Measurements from ENCODE around the gene SLC9A3. TPM values are rescaled to one million over a fixed set of nuclear protein-coding genes. Genes with fewer than 3 reads are reported as not detected.
A peak's percentile ranks its signal among the peaks of the same experiment; 100 is the strongest.

The SLC9A3 gene
- polyA plus RNA-seq, 3 donors = 0.31 to 0.42 (median 0.36) TPM

DNA sequence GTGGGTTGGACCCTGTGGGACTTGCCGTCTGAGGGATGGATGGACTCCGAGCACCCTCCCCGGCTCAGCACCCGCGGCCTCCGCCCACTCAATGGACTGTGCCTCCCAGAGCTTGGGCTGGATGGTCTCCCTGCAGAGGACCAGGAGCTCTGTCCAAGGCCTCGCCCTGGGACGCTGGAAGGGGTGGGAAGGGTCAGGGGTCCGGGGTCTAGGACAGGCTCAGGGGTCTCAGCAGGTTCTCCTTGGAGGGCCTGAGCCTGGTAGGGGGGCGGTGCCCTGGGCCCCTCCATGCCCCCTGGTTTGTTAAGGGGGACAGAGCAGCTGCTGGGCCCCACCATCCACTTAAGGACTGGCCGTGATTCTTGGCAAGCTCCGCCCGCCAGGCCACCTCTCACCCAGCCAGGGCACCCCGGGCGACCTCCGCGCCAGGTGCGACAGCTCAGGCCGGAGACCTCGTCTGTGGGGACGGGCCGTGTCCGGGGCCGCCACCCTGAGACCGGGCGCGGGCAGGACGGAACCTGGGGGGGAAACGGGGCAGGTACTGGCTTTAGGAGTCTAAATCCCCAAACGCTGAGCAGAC is 52.1 kb downstream of the SLC9A3 start:
- peak overlapping the region; percentile 73 for H3K9ac ChIP-seq (ENCODE audit: insufficient read depth, low read length, poor library complexity, severe bottlenecking)
- H2AFZ ChIP-seq (ENCODE audit: insufficient read depth, low read depth, low read length, poor library complexity, severe bottlenecking) = peak overlapping the region; percentile 91
- TF ChIP-seq CTCF (IDR thresholded peaks at IDR 0.05) = no peak
- peak overlapping the region in 1 of 2 donors; percentile 61 for H3K27ac ChIP-seq (ENCODE audit: low read depth in 1 of 2, low read length in 2 of 2)
- no peaks in the 10 kb centered on the region for H3K9me3 ChIP-seq (replicated peaks in 1 of 2; ENCODE audit: control insufficient read depth in 1 of 2, insufficient read depth in 1 of 2, low read length in 2 of 2)
- H3K4me3 ChIP-seq (replicated peaks in 1 of 3; ENCODE audit: low read depth in 2 of 3, low read length in 3 of 3) = peak overlapping the region; percentile 37 to 75 (median 49)
- WGBS (ENCODE audit: insufficient coverage) = 20% methylated on average over 26 of the region's 30 CpGs
- intact Hi-C loops (cut with micrococcal nuclease) = loop anchor here (5.0 to 10.0 kb wide), 3 partner anchors 73 to 423 kb away; partner anchors contain the start of genes CEP72 (in 2 of the 2), BRD9 (in 1 of the 2) and TRIP13 (in 1 of the 2)
- Mint-ChIP-seq H3K36me3 (peaks cover 8 to 11% of the 10 kb centered on the region in 2 donors), H3K27me3 (ENCODE audit: low read depth in 3 of 3) (peaks cover 24 to 37% (median 36%) of the 10 kb centered on the region in 3 donors), H3K9me3 (peaks cover 0 to 6% (median 4%) of the 10 kb centered on the region in 7 donors), H3K27ac (peak overlapping the region in 2 of 7 donors; percentile 30 to 50), H3K4me3 (peak overlapping the region; percentile 65 to 69), H3K4me1 (peaks cover 18% of the 10 kb centered on the region)
- H3K4me1 ChIP-seq (ENCODE audit: control insufficient read depth in 1 of 2, insufficient read depth in 2 of 2, low read length in 2 of 2) = peaks cover 22 to 40% of the 10 kb centered on the region in 2 donors
- no peak for DNase-seq
- H4K20me1 ChIP-seq (ENCODE audit: insufficient read depth, low read length) = peaks cover 14% of the 10 kb centered on the region
- peaks cover under 1 to 5% of the 10 kb centered on the region in 2 donors for H3K36me3 ChIP-seq (replicated peaks in 1 of 2; ENCODE audit: control insufficient read depth in 1 of 2, insufficient read depth in 2 of 2, low read length in 2 of 2)
- H3K4me2 ChIP-seq (replicated peaks; ENCODE audit: extremely low read depth, low read length, poor library complexity, severe bottlenecking) = peak overlapping the region; percentile 74
- no peaks in the 10 kb centered on the region for H3K79me2 ChIP-seq (ENCODE audit: insufficient read depth, low read length)
- H3K27me3 ChIP-seq (ENCODE audit: control insufficient read depth in 2 of 2, insufficient read depth in 2 of 2, low read length in 2 of 2) = peaks cover 4 to 31% of the 10 kb centered on the region in 2 donors

DNA sequence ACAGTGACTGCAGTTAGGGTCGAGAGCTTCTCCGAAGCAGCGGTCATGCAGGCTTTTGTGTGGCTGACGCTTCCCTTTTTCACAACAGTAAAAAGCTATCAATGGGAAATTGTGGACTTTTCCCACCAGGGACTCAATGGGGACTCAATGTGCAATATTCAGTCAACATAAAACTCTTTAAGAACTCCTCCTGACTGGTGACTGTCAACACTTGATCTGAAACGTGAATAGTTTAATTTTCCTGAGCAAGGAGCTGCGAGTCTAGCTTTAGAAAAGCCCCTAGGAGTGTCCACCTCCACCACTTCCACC is 52.5 kb downstream of the SLC9A3 start:
- H3K27me3 Mint-ChIP-seq (ENCODE audit: low read depth in 3 of 3) = peaks cover 22 to 32% (median 31%) of the 10 kb centered on the region in 3 donors
- Histone ChIP-seq H2AFZ (ENCODE audit: insufficient read depth, low read depth, low read length, poor library complexity, severe bottlenecking) (no peak overlapping the region), H3K9me3 (replicated peaks in 1 of 2; ENCODE audit: control insufficient read depth in 1 of 2, insufficient read depth in 1 of 2, low read length in 2 of 2) (no peaks in the 10 kb centered on the region), H3K4me1 (ENCODE audit: control insufficient read depth in 1 of 2, insufficient read depth in 2 of 2, low read length in 2 of 2) (peaks cover 22 to 40% of the 10 kb centered on the region in 2 donors), H3K27ac (ENCODE audit: low read depth in 1 of 2, low read length in 2 of 2) (no peak overlapping the region), H3K27me3 (ENCODE audit: control insufficient read depth in 2 of 2, insufficient read depth in 2 of 2, low read length in 2 of 2) (peaks cover 4 to 28% of the 10 kb centered on the region in 2 donors), H3K79me2 (ENCODE audit: insufficient read depth, low read length) (no peaks in the 10 kb centered on the region), H4K20me1 (ENCODE audit: insufficient read depth, low read length) (peaks cover 14% of the 10 kb centered on the region), H3K4me3 (replicated peaks in 1 of 3; ENCODE audit: low read depth in 2 of 3, low read length in 3 of 3) (peak overlapping the region in 2 of 3 experiments; percentile 37 to 75), H3K4me2 (replicated peaks; ENCODE audit: extremely low read depth, low read length, poor library complexity, severe bottlenecking) (peak overlapping the region; percentile 74), H3K36me3 (replicated peaks in 1 of 2; ENCODE audit: control insufficient read depth in 1 of 2, insufficient read depth in 2 of 2, low read length in 2 of 2) (peaks cover 5 to 9% of the 10 kb centered on the region in 2 donors), H3K9ac (ENCODE audit: insufficient read depth, low read length, poor library complexity, severe bottlenecking) (no peak overlapping the region)
- peaks cover 0 to 6% (median 4%) of the 10 kb centered on the region in 7 donors for H3K9me3 Mint-ChIP-seq
- intact Hi-C loops (cut with micrococcal nuclease) = loop anchor here (5.0 to 10.0 kb wide), 3 partner anchors 73 to 423 kb away; partner anchors contain the start of genes CEP72 (in 2 of the 2), BRD9 (in 1 of the 2) and TRIP13 (in 1 of the 2)
- peak overlapping the region; percentile 65 to 69 for H3K4me3 Mint-ChIP-seq
- peaks cover 13 to 16% of the 10 kb centered on the region in 2 donors for H3K36me3 Mint-ChIP-seq
- H3K27ac Mint-ChIP-seq = peak overlapping the region in 1 of 7 donors; percentile 50
- TF ChIP-seq CTCF (IDR thresholded peaks at IDR 0.05) = no peak
- peaks cover 18% of the 10 kb centered on the region for H3K4me1 Mint-ChIP-seq
- WGBS (ENCODE audit: insufficient coverage) = 35% methylated on average over 6 of the region's 6 CpGs
- no peak for DNase-seq
